Measurements from ENCODE around the gene OR14A16.

GRCh38 chr1:247843411-247843810, 19.5 kb upstream of the OR14A16 start:
- TF ChIP-seq CTCF (IDR thresholded peaks at IDR 0.05 in 8 of 11, conservative IDR thresholded peaks at IDR 0.05 in 3 of 11): no peak
- TF ChIP-seq POLR2A (IDR thresholded peaks at IDR 0.05): no peak
- TF ChIP-seq POLR2AphosphoS5 (IDR thresholded peaks at IDR 0.05): no peak
